HepG2 (cell line): ENCODE results near the gene VAPB. TPM values are rescaled to one million over a fixed set of nuclear protein-coding genes. Genes with fewer than 3 reads are reported as not detected.

Source experiments
- ATAC-seq: fragments of 200-7000 bp; cut with Tn5 transposase; 3 replicates; pipeline ENCODE4 v1.9.1; 2020; ENCODE audit warnings: mild to moderate bottlenecking, moderate library complexity
- BruUV-seq: library from RNA; stranded (reverse); fragments of 400-500 nt; replicated peaks from 2 replicates; lab custom pipeline; 2021; lab: Mats Ljungman, UMichigan
- CTCF ChIA-PET: fragments of 300-600 bp; formaldehyde crosslinking; extraction: SDS; loops from one replicate; lab custom pipeline; 2021; ENCODE audit warnings: low total read pairs, inconsistent platforms, low intra/inter-chr PET ratio; lab: Yijun Ruan, JAX
- POLR2A ChIA-PET: fragments of 350-600 bp; sonication (Branson Sonifier 250); formaldehyde crosslinking; loops from one replicate; lab custom pipeline; 2020; ENCODE audit warnings: antibody characterized with exemption, inconsistent platforms; lab: Yijun Ruan, JAX
- DNase-seq: peaks from one replicate; pipeline ENCODE4 v3.0.0-alpha.2; 2015; ENCODE audit warnings: low spot score
- FAIRE-seq: peaks from 3 replicates; lab custom pipeline; 2011; peaks lifted over from hg19 to GRCh38; lab: Jason Lieb, UNC
- H2AFZ ChIP-seq: one replicate; pipeline ENCODE4 v1.6.1; 2011; ENCODE audit warnings: low read length, inconsistent platforms
- H3K27ac ChIP-seq: fragments of 300-600 bp; 3 replicates; pipeline ENCODE4 v1.8.0; 2011; ENCODE audit warnings: mixed run types, mild to moderate bottlenecking, mixed read lengths, low read length, inconsistent platforms; ENCODE audit not compliant: insufficient read depth; ENCODE audit errors: extremely low read length
- H3K27me3 ChIP-seq, 2 experiments: fragments of 200-600 bp in 1 of 2; 2 replicates in 1 of 2; 3 replicates in 1 of 2; pipeline versions ENCODE4 v1.6.0 to v1.8.0; 2011; ENCODE audit warnings: low read length in 2 of 2, mild to moderate bottlenecking in 2 of 2, moderate library complexity in 2 of 2, inconsistent platforms in 1 of 2; ENCODE audit not compliant: insufficient read depth in 2 of 2, control insufficient read depth in 1 of 2
- H3K36me3 ChIP-seq, 2 experiments: fragments of 200-600 bp in 1 of 2; replicated peaks in 1 of 2; 2 replicates in 1 of 2; 3 replicates in 1 of 2; pipeline versions ENCODE4 v1.5.1 to v1.8.0; 2011; ENCODE audit warnings: low read length in 2 of 2, inconsistent platforms in 1 of 2; ENCODE audit not compliant: insufficient read depth in 2 of 2, control insufficient read depth in 1 of 2
- H3K4me1 ChIP-seq: 2 replicates; pipeline ENCODE4 v1.5.1; 2012; ENCODE audit warnings: low read length, inconsistent platforms; ENCODE audit not compliant: insufficient read depth
- H3K4me2 ChIP-seq: 2 replicates; pipeline ENCODE4 v1.6.0; 2011; ENCODE audit warnings: low read depth, low read length, inconsistent platforms
- H3K4me3 ChIP-seq, 3 experiments: fragments of 200-600 bp in 1 of 3; sonication (generic), shearing (Covaris generic) in 1 of 3; replicated peaks in 1 of 3; 2 replicates each; pipeline ENCODE4 v1.5.1; 2011 to 2016; ENCODE audit warnings: low read length in 3 of 3, inconsistent platforms in 2 of 3, low read depth in 2 of 3, mild to moderate bottlenecking in 2 of 3, control low read depth in 1 of 3, mixed read lengths in 1 of 3; ENCODE audit not compliant: insufficient read depth in 1 of 3
- H3K79me2 ChIP-seq: one replicate; pipeline ENCODE4 v1.6.1; 2011; ENCODE audit warnings: low read length, inconsistent platforms; ENCODE audit not compliant: insufficient read depth
- H3K9ac ChIP-seq: 2 replicates; pipeline ENCODE4 v1.6.0; 2011; ENCODE audit warnings: mild to moderate bottlenecking, low read depth, low read length, inconsistent platforms; ENCODE audit not compliant: insufficient read depth
- H3K9me3 ChIP-seq: 2 replicates; pipeline ENCODE4 v1.5.1; 2012; ENCODE audit warnings: mild to moderate bottlenecking, low read length
- H4K20me1 ChIP-seq: 2 replicates; pipeline ENCODE4 v1.6.0; 2011; ENCODE audit warnings: inconsistent platforms, mild to moderate bottlenecking, low read length, moderate library complexity; ENCODE audit not compliant: insufficient read depth
- HDAC6 ChIP-seq: fragments of 200-600 bp; sonication (generic); IDR thresholded peaks from 2 replicates; pipeline ENCODE4 v1.7.0; 2017; ENCODE audit warnings: mild to moderate bottlenecking, antibody characterized with exemption, low read length, low read depth
- RARA ChIP-seq: IDR thresholded peaks from 2 replicates; pipeline ENCODE4 v1.6.1; 2016; ENCODE audit warnings: missing genetic modification reagents, missing compliant biosample characterization
- TCF7L2 ChIP-seq: IDR thresholded peaks from 2 replicates; pipeline ENCODE4 v1.6.1; 2011; ENCODE audit warnings: mild to moderate bottlenecking, low read depth, low read length, moderate library complexity
- ZNF607 ChIP-seq: sonication (generic); formaldehyde crosslinking; IDR thresholded peaks from 2 replicates; pipeline ENCODE4 v1.5.1; 2020; ENCODE audit warnings: missing genetic modification reagents, mild to moderate bottlenecking, borderline replicate concordance
- ZNF660 ChIP-seq: sonication (generic); formaldehyde crosslinking; IDR thresholded peaks from 2 replicates; pipeline ENCODE4 v1.5.1; 2020; ENCODE audit warnings: mild to moderate bottlenecking, low read depth, missing genetic modification reagents, borderline replicate concordance
- ZNF749 ChIP-seq: sonication (generic); formaldehyde crosslinking; IDR thresholded peaks from 2 replicates; pipeline ENCODE4 v1.8.0; 2022; ENCODE audit warnings: mild to moderate bottlenecking, missing genetic modification reagents, moderate library complexity, borderline replicate concordance
- WGBS: methylation state at CpG from one replicate; pipeline ENCODE4 v1.1.6; 2017; ENCODE audit warnings: low lambda C conversion rate; 5-methylcytosine and 5-hydroxymethylcytosine counted together
- in situ Hi-C: cut with HindIII; loops from 2 replicates; pipeline ENCODE4 v1.10.0; 2017; ENCODE audit warnings: low pct_unique_long_range_greater_than_20kb; ENCODE audit not compliant: extremely low pct_ligation_motif_present
- intact Hi-C: fragments of 100-400 bp; cut with micrococcal nuclease; formaldehyde crosslinking; loops from one replicate; pipeline ENCODE4 v1.10.0; 2022; ENCODE audit not compliant: unreplicated experiment
- polyA plus RNA-seq, 8 experiments: library from polyadenylated mRNA; depleted of rRNA in 3 of 8; stranded (reverse) in 7 of 8; unstranded in 1 of 8; fragments of >200 nt; fragmentation: Illumina TruSeq in 4 of 8; extraction: Trizol in 4 of 8; gene quantifications; 2 replicates each; pipeline versions ENCODE4 v1.2.1 to v1.2.3, GENCODE V29; 2011 to 2016; ENCODE audit warnings: low read depth in 4 of 8, missing spikeins in 1 of 8, mixed read lengths in 1 of 8; ENCODE audit not compliant: insufficient read depth in 1 of 8
- total RNA-seq, 5 experiments: library from RNA; depleted of rRNA; stranded (reverse); fragments of >200 nt; fragmentation: Illumina TruSeq; extraction: Trizol; gene quantifications; 2 replicates each; pipeline ENCODE4 v1.2.3, GENCODE V29; 2016; ENCODE audit warnings: low read depth in 1 of 5
- TF ChIP-seq, protein P1 (sequence below): sonication (generic); formaldehyde crosslinking; IDR thresholded peaks from 2 replicates; pipeline ENCODE4 v1.5.1; 2020; ENCODE audit warnings: mild to moderate bottlenecking, missing genetic modification reagents
- TF ChIP-seq, protein P2 (sequence below): sonication (generic); formaldehyde crosslinking; IDR thresholded peaks from 2 replicates; pipeline ENCODE4 v1.4.0; 2020; ENCODE audit warnings: missing genetic modification reagents
- TF ChIP-seq, protein P3 (sequence below): sonication (generic); formaldehyde crosslinking; IDR thresholded peaks from 2 replicates; pipeline ENCODE4 v1.5.1; 2020; ENCODE audit warnings: missing genetic modification reagents, mild to moderate bottlenecking, borderline replicate concordance

VAPB gene
- total and polyA plus RNA-seq, 2 of the 13 experiments (the other 11 are each of a cell fraction or from before 2014, with no cell fraction given) = 18.6 to 48.5 TPM

DNA sequence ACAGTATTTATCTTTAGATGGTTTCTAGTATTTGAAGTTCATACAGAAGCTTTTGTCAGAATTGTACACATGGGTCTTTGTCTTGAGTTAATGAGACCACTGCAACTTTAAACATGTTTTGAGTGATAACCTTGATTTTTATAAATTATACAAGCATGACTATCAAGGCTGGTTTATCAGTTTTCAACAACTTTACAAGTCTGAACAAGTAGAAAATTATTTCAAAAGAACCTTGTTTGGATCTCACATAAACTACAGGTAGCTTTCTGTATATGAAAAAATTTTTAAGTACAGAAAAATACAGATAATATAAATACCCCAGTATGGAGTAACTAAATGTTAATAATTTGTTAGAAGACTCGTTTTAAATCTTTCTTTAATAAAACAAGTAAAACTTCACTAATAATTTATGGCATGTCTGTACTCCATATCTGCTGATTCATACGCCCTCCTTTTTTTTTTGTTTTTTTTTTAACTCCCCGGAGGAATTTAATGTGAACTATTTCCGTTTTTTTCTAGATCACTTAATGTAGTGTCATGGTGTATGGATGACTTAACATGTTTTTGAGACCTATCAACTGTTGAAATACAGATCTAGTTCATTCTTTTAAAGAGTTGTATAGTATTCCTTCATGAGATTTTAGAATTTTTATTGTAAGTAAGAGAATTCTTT lies 18.3 kb downstream of the VAPB start:
- CTCF ChIA-PET = no interaction called here
- in situ Hi-C loops (no loop called here), intact Hi-C loops (no loop called here)
- BruUV-seq = no TSS peak
- no peak overlapping the region for H2AFZ ChIP-seq
- no peak overlapping the region for H3K4me3 ChIP-seq
- TF ChIP-seq HDAC6 = no peak
- TF ChIP-seq, protein P1, sequence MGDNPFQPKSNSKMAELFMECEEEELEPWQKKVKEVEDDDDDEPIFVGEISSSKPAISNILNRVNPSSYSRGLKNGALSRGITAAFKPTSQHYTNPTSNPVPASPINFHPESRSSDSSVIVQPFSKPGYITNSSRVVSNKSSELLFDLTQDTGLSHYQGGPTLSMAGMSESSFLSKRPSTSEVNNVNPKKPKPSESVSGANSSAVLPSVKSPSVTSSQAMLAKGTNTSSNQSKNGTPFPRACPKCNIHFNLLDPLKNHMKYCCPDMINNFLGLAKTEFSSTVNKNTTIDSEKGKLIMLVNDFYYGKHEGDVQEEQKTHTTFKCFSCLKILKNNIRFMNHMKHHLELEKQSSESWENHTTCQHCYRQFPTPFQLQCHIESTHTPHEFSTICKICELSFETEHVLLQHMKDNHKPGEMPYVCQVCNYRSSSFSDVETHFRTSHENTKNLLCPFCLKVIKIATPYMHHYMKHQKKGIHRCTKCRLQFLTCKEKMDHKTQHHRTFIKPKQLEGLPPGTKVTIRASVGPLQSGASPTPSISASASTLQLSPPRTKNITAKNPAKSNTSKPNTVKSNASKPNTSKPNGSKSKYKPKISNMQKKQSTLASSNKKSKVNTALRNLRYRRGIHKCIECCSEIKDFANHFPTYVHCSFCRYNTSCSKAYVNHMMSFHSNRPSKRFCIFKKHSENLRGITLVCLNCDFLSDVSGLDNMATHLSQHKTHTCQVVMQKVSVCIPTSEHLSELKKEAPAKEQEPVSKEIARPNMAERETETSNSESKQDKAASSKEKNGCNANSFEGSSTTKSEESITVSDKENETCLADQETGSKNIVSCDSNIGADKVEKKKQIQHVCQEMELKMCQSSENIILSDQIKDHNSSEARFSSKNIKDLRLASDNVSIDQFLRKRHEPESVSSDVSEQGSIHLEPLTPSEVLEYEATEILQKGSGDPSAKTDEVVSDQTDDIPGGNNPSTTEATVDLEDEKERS = no peak
- TF ChIP-seq ZNF749 (CRISPR knock-in tag) = no peak
- TF ChIP-seq ZNF660 (CRISPR knock-in tag) = no peak
- no peak for TF ChIP-seq TCF7L2
- TF ChIP-seq, protein P2, sequence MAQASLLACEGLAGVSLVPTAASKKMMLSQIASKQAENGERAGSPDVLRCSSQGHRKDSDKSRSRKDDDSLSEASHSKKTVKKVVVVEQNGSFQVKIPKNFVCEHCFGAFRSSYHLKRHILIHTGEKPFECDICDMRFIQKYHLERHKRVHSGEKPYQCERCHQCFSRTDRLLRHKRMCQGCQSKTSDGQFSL (CRISPR knock-in tag) = no peak
- no peak for TF ChIP-seq ZNF607 (CRISPR knock-in tag)
- TF ChIP-seq RARA (CRISPR knock-in tag) = no peak
- TF ChIP-seq, protein P3, sequence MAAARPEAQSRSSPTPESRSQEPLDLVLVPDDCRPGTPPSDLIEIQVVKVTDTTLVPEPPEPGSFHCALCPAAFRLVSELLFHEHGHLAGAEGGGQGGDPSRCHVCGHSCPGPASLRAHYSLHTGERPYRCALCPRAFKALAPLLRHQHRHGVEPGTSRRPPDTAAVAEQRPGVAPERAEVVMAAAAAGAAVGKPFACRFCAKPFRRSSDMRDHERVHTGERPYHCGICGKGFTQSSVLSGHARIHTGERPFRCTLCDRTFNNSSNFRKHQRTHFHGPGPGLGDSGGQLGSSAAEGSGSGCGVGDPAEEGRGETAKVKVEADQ (CRISPR knock-in tag) = no peak
- H3K27me3 ChIP-seq = no peaks in the 10 kb centered on the region
- H3K4me2 ChIP-seq = no peak overlapping the region
- 92% methylated on average over 4 of the region's 4 CpGs for WGBS
- FAIRE-seq (no peak), DNase-seq (no peak), ATAC-seq (no peak)
- H3K9ac ChIP-seq = no peak overlapping the region
- no peaks in the 10 kb centered on the region for H3K9me3 ChIP-seq
- peak overlapping the region; percentile 41 for H3K27ac ChIP-seq
- H4K20me1 ChIP-seq = peaks cover 19% of the 10 kb centered on the region
- H3K36me3 ChIP-seq = peaks cover 0 to 6% of the 10 kb centered on the region in 2 experiments; a peak in 2 of 5 replicates
- H3K4me1 ChIP-seq = peaks cover 75% of the 10 kb centered on the region
- POLR2A ChIA-PET = interaction anchor here (1.9 kb wide), 1 partner anchor 18 kb away, joined by 11 read pairs; the partner anchor contains the start of gene VAPB
- H3K79me2 ChIP-seq = peaks cover 100% of the 10 kb centered on the region
